Testis (tissue), 3 donors: Measurements from ENCODE around the gene VPS13C. TPM values are rescaled to one million over a fixed set of nuclear protein-coding genes. Genes with fewer than 3 reads are reported as not detected.

Experiments used
- DNase-seq: peaks from one replicate; pipeline ENCODE4 v3.0.0-alpha.2; 2019
- H3K27ac ChIP-seq, 2 donors: fragments of 200-600 bp; sonication (generic); one replicate each; pipeline ENCODE4 v1.5.1; 2019
- H3K27me3 ChIP-seq: fragments of 200-600 bp; sonication (generic); one replicate; pipeline ENCODE4 v1.5.1; 2019
- H3K36me3 ChIP-seq: fragments of 200-600 bp; sonication (generic); one replicate; pipeline ENCODE4 v1.5.1; 2017; ENCODE audit warnings: low read depth; ENCODE audit errors: missing control alignments
- H3K4me1 ChIP-seq: fragments of 200-600 bp; sonication (generic); one replicate; pipeline ENCODE4 v1.5.1; 2019
- H3K4me3 ChIP-seq, 2 donors: fragments of 200-600 bp; sonication (generic); one replicate each; pipeline ENCODE4 v1.5.1; 2017 to 2019
- H3K9me3 ChIP-seq: fragments of 200-600 bp; sonication (generic); one replicate; pipeline ENCODE4 v1.5.1; 2017
- POLR2A ChIP-seq: fragments of 450-650 bp; IDR thresholded peaks from one replicate; pipeline ENCODE4 v1.6.1; 2017; ENCODE audit warnings: antibody characterized with exemption, mild to moderate bottlenecking, moderate library complexity
- WGBS, 2 donors: methylation state at CpG; one replicate each; pipeline ENCODE4 v1.1.5; 2018; 5-methylcytosine and 5-hydroxymethylcytosine counted together
- intact Hi-C: fragments of 100-400 bp; cut with DNase I; formaldehyde crosslinking; loops from one replicate; pipeline ENCODE4 v1.15.1; 2023; ENCODE audit warnings: low total_unique reads
- polyA plus RNA-seq: library from polyadenylated mRNA; stranded (reverse); fragments of 350-450 nt; fragmentation: Illumina TruSeq; extraction: RNeasy Lipid Tissue Mini Kit (QIAGEN cat#74804); gene quantifications from one replicate; pipeline ENCODE4 v1.2.3, GENCODE V29; 2014; ENCODE audit warnings: low read depth, low replicate concordance; ENCODE audit not compliant: insufficient read depth
- total RNA-seq, 2 donors: library from RNA; depleted of rRNA; stranded (reverse); fragments of >200 nt; gene quantifications; one replicate each; pipeline ENCODE4 v1.2.3, GENCODE V29; 2016
- TF ChIP-seq, protein P1 (sequence below), 3 experiments: fragments of 450-650 bp in 2 of 3; fragments of 200-600 bp in 1 of 3; sonication (generic) in 1 of 3; IDR thresholded peaks; one replicate each; pipeline ENCODE4 v1.5.1; 2016 to 2019; ENCODE audit warnings: antibody characterized with exemption in 3 of 3, mild to moderate bottlenecking in 2 of 3, moderate library complexity in 1 of 3

VPS13C gene
- total and polyA plus RNA-seq, 3 donors from 2014 or later = 21.3 to 89.1 (median 86.1) TPM

DNA sequence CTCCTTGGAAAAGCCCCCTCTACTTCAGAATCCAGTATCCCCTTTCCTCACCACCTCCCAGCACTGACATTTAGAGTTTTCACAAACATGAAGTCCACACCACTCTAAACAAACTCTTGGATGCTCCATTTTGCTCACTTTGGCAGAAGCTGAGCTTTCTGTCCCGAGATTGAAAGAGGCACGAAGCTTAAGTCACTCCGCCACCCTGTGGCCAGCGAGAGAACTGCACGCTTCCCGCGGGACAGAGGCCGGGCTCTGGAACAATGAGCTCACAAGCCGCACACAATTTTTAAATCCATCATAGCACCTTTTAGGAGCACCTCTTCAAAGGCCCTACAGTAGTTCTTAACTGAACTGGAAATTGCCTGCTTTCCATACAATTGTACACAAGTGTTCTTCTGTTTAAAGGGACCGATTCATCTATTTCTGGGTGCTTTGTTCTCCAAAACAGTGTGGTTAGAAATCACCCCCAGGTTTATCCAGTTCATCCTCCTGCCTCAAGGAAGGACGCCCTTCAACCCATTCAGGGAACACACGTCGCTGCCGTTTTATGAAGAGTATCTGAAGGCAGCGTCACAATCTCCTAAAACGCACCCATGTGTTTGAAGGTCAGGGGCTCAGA, 226.1 kb downstream of the VPS13C start:
- Histone ChIP-seq H3K9me3 (no peaks in the 10 kb centered on the region), H3K27ac (no peak overlapping the region), H3K4me1 (no peaks in the 10 kb centered on the region), H3K27me3 (no peaks in the 10 kb centered on the region), H3K36me3 (no peaks in the 10 kb centered on the region), H3K4me3 (no peak overlapping the region)
- TF ChIP-seq, protein P1, sequence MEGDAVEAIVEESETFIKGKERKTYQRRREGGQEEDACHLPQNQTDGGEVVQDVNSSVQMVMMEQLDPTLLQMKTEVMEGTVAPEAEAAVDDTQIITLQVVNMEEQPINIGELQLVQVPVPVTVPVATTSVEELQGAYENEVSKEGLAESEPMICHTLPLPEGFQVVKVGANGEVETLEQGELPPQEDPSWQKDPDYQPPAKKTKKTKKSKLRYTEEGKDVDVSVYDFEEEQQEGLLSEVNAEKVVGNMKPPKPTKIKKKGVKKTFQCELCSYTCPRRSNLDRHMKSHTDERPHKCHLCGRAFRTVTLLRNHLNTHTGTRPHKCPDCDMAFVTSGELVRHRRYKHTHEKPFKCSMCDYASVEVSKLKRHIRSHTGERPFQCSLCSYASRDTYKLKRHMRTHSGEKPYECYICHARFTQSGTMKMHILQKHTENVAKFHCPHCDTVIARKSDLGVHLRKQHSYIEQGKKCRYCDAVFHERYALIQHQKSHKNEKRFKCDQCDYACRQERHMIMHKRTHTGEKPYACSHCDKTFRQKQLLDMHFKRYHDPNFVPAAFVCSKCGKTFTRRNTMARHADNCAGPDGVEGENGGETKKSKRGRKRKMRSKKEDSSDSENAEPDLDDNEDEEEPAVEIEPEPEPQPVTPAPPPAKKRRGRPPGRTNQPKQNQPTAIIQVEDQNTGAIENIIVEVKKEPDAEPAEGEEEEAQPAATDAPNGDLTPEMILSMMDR (IDR thresholded peaks at IDR 0.05) = peak; percentile 95 to 99 (median 96)
- no peak for TF ChIP-seq POLR2A
- 21 to 22% methylated on average over 16 of the region's 16 CpGs for WGBS, 2 donors
- DNase-seq = peak; percentile 95
- intact Hi-C loops = no loop called here

DNA sequence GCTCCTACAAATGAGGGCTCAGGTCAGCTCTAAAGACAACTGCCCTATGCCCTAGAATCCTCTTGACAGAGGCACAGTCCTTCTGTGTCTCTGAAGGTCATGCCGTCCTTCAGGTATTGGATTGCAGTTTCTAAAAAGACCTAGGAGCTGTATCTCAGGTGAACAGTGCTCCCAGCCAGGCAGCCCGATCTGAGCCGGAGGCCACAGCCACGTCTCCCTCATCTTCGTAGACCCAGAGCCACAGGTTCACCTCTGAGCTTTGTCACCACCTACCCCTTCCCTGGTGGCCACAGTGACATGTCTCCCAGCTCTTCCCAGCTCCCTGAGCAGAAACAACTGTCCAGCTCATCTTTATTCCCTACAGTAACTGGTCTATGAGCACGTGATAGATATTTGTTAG, 228.0 kb downstream of the VPS13C start:
- no peak for TF ChIP-seq POLR2A
- TF ChIP-seq, protein P1 (IDR thresholded peaks at IDR 0.05) = no peak
- no peak for DNase-seq
- Histone ChIP-seq H3K27ac (no peak overlapping the region), H3K9me3 (no peaks in the 10 kb centered on the region), H3K4me1 (no peaks in the 10 kb centered on the region), H3K27me3 (no peaks in the 10 kb centered on the region), H3K36me3 (no peaks in the 10 kb centered on the region), H3K4me3 (no peak overlapping the region)
- 91% methylated on average over 6 of the region's 6 CpGs for WGBS, 2 donors
- intact Hi-C loops = no loop called here

DNA sequence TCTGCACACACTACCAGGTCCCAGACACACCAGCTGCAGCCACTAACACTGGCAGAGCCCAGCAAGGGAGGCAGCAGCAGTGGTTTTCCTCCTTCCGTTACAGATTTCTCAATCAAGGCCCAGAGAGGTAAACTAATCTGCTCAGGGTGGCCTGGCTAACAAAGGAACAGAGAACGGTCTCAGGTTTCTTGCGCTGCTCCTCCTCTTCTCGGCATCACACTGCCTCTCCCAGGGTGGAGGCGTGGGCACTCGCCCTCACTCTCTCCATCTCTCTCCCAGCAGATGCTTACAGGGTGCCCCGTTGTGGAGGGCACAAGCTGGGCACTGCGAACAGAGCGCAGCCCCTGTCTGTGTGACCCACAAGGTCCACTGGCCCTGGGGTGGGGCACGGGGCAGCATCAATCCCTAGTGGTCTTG, 228.7 kb downstream of the VPS13C start:
- no peak overlapping the region for H3K27ac ChIP-seq
- intact Hi-C loops = no loop called here
- H3K27me3 ChIP-seq = no peaks in the 10 kb centered on the region
- 88 to 92% methylated on average over 9 to 10 of the region's 10 CpGs for WGBS, 2 donors
- H3K36me3 ChIP-seq = no peaks in the 10 kb centered on the region
- no peak for DNase-seq
- TF ChIP-seq, protein P1 (IDR thresholded peaks at IDR 0.05) = no peak
- TF ChIP-seq POLR2A = no peak
- H3K4me1 ChIP-seq = no peaks in the 10 kb centered on the region
- H3K4me3 ChIP-seq = no peak overlapping the region
- H3K9me3 ChIP-seq = no peaks in the 10 kb centered on the region

DNA sequence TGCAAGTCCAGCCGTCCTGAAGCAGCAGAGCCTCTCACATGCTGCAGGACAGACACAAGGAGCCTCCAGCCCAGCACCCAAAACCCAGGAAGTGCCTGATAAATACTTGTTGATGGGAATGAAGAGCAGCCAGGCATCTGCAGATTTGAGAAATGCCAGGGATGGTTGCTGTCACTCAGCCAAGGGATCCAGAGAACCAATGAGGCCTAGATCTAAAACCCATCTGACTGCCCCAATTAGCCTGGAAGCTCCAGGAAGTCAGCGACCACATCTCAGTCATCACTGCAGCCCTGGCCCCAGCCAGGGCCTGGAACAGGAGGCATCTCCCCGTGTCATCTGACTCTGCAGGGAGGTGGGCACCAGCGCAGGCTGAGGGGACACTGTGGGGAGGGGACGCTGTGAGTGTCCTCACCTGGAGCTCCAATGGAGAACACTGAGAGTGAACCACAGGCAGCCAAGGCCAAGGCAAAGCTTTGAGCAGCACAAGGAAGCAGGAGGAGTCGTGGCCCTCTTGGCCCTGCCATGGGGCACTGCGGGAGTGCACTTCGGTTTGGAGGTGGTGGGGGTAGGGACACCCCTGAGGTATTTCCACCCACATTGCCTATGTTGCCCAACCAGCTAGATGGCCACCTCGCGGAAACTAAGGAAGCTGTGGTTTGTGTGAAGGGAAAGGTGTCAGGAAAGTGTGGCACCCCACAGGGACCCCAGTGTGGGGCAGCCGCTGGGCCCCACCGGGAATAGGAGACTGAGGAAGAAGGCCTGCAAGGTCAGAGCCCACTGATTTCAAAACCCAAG, 229.5 kb downstream of the VPS13C start:
- Histone ChIP-seq H3K4me1 (no peaks in the 10 kb centered on the region), H3K27me3 (no peaks in the 10 kb centered on the region), H3K36me3 (no peaks in the 10 kb centered on the region), H3K27ac (no peak overlapping the region), H3K4me3 (no peak overlapping the region), H3K9me3 (no peaks in the 10 kb centered on the region)
- TF ChIP-seq, protein P1 (IDR thresholded peaks at IDR 0.05) = no peak
- no peak for TF ChIP-seq POLR2A
- intact Hi-C loops = no loop called here
- DNase-seq = no peak
- WGBS, 2 donors = 81 to 85% methylated on average over 11 to 12 of the region's 12 CpGs
